Nephron (organoid): ENCODE data around the gene STK32B.

Experiments used
- H3K27ac Mint-ChIP-seq, 3 experiments: 2 replicates each; pipeline ENCODE4 v1.8.0; 2020; ENCODE audit warnings: mixed read lengths in 3 of 3, mild to moderate bottlenecking in 2 of 3, moderate library complexity in 1 of 3
- H3K27me3 Mint-ChIP-seq: 2 replicates; pipeline ENCODE4 v1.8.0; 2021; ENCODE audit warnings: low read depth, mild to moderate bottlenecking, moderate library complexity, mixed read lengths
- H3K36me3 Mint-ChIP-seq: 2 replicates; pipeline ENCODE4 v1.8.0; 2020; ENCODE audit warnings: low read depth, mixed read lengths
- H3K4me1 Mint-ChIP-seq: 2 replicates; pipeline ENCODE4 v1.8.0; 2020; ENCODE audit warnings: mixed read lengths
- H3K4me3 Mint-ChIP-seq, 3 experiments: 2 replicates each; pipeline ENCODE4 v1.8.0; 2020; ENCODE audit warnings: mild to moderate bottlenecking in 3 of 3, mixed read lengths in 3 of 3, moderate library complexity in 2 of 3
- H3K9me3 Mint-ChIP-seq: 2 replicates; pipeline ENCODE4 v1.8.0; 2020; ENCODE audit warnings: mixed read lengths
- TF ChIP-seq, protein P1 (sequence below), 3 experiments: fragments of 200-600 bp; sonication (generic); IDR thresholded peaks; one replicate each; pipeline ENCODE4 v1.5.0; 2021; ENCODE audit warnings: antibody characterized with exemption in 3 of 3; ENCODE audit not compliant: unreplicated experiment in 3 of 3

Gene STK32B

DNA sequence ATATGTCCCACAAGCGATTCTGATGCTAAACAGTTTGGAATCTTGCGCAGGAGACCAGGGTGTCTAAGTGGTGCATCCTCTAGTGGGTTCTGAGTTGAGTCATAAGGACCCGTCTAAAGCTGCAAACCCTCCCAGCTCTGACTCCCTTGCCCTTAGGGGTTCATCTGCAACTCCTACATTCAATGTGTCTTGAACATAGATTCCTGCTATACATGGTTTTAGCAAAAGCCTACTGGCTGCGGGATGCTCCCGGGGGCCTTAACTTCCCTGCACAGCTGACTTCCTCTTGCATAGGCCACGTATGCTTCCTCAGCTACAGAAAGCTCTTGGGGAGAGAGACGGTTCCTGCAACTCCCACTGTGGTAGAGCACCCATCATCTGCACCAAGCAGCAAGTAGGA lies 420.4 kb downstream of the STK32B start:
- no peaks in the 10 kb centered on the region for H3K36me3 Mint-ChIP-seq
- TF ChIP-seq, protein P1, sequence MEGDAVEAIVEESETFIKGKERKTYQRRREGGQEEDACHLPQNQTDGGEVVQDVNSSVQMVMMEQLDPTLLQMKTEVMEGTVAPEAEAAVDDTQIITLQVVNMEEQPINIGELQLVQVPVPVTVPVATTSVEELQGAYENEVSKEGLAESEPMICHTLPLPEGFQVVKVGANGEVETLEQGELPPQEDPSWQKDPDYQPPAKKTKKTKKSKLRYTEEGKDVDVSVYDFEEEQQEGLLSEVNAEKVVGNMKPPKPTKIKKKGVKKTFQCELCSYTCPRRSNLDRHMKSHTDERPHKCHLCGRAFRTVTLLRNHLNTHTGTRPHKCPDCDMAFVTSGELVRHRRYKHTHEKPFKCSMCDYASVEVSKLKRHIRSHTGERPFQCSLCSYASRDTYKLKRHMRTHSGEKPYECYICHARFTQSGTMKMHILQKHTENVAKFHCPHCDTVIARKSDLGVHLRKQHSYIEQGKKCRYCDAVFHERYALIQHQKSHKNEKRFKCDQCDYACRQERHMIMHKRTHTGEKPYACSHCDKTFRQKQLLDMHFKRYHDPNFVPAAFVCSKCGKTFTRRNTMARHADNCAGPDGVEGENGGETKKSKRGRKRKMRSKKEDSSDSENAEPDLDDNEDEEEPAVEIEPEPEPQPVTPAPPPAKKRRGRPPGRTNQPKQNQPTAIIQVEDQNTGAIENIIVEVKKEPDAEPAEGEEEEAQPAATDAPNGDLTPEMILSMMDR (IDR thresholded peaks at IDR 0.05; ENCODE audit: unreplicated experiment in 3 of 3), result no peak
- peaks cover 3% of the 10 kb centered on the region for H3K9me3 Mint-ChIP-seq
- H3K27me3 Mint-ChIP-seq, result no peaks in the 10 kb centered on the region
- peaks cover 9% of the 10 kb centered on the region for H3K4me1 Mint-ChIP-seq
- H3K4me3 Mint-ChIP-seq, result no peak overlapping the region
- no peak overlapping the region for H3K27ac Mint-ChIP-seq

GRCh38 chr4:5472160-5472591 lies 420.9 kb downstream of the STK32B start:
- no peak overlapping the region for H3K27ac Mint-ChIP-seq
- no peaks in the 10 kb centered on the region for H3K27me3 Mint-ChIP-seq
- peaks cover 9% of the 10 kb centered on the region for H3K4me1 Mint-ChIP-seq
- H3K9me3 Mint-ChIP-seq, result peaks cover 3% of the 10 kb centered on the region
- no peaks in the 10 kb centered on the region for H3K36me3 Mint-ChIP-seq
- TF ChIP-seq, protein P1 (IDR thresholded peaks at IDR 0.05; ENCODE audit: unreplicated experiment in 3 of 3), result no peak
- H3K4me3 Mint-ChIP-seq, result no peak overlapping the region

- Mint-ChIP-seq H3K27me3 (peaks cover 4% of the 10 kb centered on the region), H3K36me3 (no peaks in the 10 kb centered on the region), H3K4me1 (peaks cover 9% of the 10 kb centered on the region), H3K9me3 (peaks cover 3% of the 10 kb centered on the region), H3K4me3 (no peak overlapping the region), H3K27ac (no peak overlapping the region)
- TF ChIP-seq, protein P1 (IDR thresholded peaks at IDR 0.05; ENCODE audit: unreplicated experiment in 3 of 3), result no peak
Observed at GRCh38 chr4:5473125-5473524, 421.8 kb downstream of the STK32B start.

DNA sequence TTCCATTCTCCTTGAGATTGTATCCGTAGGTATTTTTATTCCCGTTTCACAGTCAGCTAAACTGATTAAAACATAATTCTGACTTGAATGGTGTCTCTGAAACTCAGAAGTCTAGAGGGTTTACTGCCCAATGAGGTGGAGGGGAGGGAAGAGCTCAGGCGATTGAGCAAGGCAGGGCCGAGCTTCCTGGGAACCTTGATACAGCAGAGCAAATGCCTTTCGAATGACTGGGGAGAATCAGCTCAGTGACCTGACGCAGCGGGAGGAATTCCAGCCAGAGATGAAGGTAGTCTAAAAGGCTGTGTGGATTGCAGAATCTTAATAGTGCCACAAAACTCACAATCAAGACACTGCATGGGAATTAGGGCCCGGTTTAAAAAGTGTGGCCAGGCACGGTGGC lies 423.5 kb downstream of the STK32B start:
- H3K27ac Mint-ChIP-seq, result no peak overlapping the region
- H3K36me3 Mint-ChIP-seq, result no peaks in the 10 kb centered on the region
- H3K4me1 Mint-ChIP-seq, result peaks cover 9% of the 10 kb centered on the region
- H3K27me3 Mint-ChIP-seq, result peaks cover 4% of the 10 kb centered on the region
- H3K4me3 Mint-ChIP-seq, result no peak overlapping the region
- peaks cover 3% of the 10 kb centered on the region for H3K9me3 Mint-ChIP-seq
- TF ChIP-seq, protein P1 (IDR thresholded peaks at IDR 0.05; ENCODE audit: unreplicated experiment in 3 of 3), result no peak

- Mint-ChIP-seq H3K36me3 (no peaks in the 10 kb centered on the region), H3K4me3 (no peak overlapping the region), H3K27ac (no peak overlapping the region), H3K4me1 (peaks cover under 1% of the 10 kb centered on the region), H3K27me3 (peaks cover 4% of the 10 kb centered on the region), H3K9me3 (peaks cover 19% of the 10 kb centered on the region)
- TF ChIP-seq, protein P1 (IDR thresholded peaks at IDR 0.05; ENCODE audit: unreplicated experiment in 3 of 3), result no peak
Observed at GRCh38 chr4:5477613-5478012, 426.3 kb downstream of the STK32B start.

- TF ChIP-seq, protein P1 (IDR thresholded peaks at IDR 0.05; ENCODE audit: unreplicated experiment in 3 of 3), result no peak
- H3K27me3 Mint-ChIP-seq, result peaks cover 4% of the 10 kb centered on the region
- no peak overlapping the region for H3K27ac Mint-ChIP-seq
- H3K4me3 Mint-ChIP-seq, result no peak overlapping the region
- H3K9me3 Mint-ChIP-seq, result peaks cover 19% of the 10 kb centered on the region
- H3K4me1 Mint-ChIP-seq, result no peaks in the 10 kb centered on the region
- H3K36me3 Mint-ChIP-seq, result no peaks in the 10 kb centered on the region
Observed at GRCh38 chr4:5478169-5478568, 426.9 kb downstream of the STK32B start.
